GM23338 (cell line): ENCODE results near the gene SOX9.
"Not testable (repeated sequence)": the region's sequence is repeated elsewhere in the genome, so short reads cannot be mapped to it uniquely, and the experiment has no call there.

Source experiments
- CREB1 ChIP-seq: fragments of 250-450 bp; sonication (Bioruptor Pico); IDR thresholded peaks from 2 replicates; pipeline ENCODE4 v1.5.0; 2020; ENCODE audit warnings: low read depth, mild to moderate bottlenecking, moderate library complexity
- CTCF ChIP-seq, 2 experiments: fragments of 200-600 bp in 1 of 2; sonication (generic) in 1 of 2; conservative IDR thresholded peaks; 2 replicates each; pipeline versions ENCODE4 v1.5.1 to v1.6.1; 2016 to 2017; ENCODE audit warnings: antibody characterized with exemption in 2 of 2, low read depth in 2 of 2, mild to moderate bottlenecking in 2 of 2, moderate library complexity in 1 of 2
- ETS1 ChIP-seq: IDR thresholded peaks from 2 replicates; pipeline ENCODE4 v1.6.1; 2016; ENCODE audit warnings: antibody characterized with exemption
- EZH2 ChIP-seq: fragments of 200-600 bp; sonication (generic); IDR thresholded peaks from one replicate; pipeline ENCODE4 v1.8.0; 2017; ENCODE audit warnings: antibody characterized with exemption, mild to moderate bottlenecking, low read depth; ENCODE audit not compliant: unreplicated experiment
- EZH2phosphoT487 ChIP-seq: fragments of 200-600 bp; sonication (generic); IDR thresholded peaks from one replicate; pipeline ENCODE4 v1.8.1; 2018; ENCODE audit warnings: antibody characterized with exemption; ENCODE audit not compliant: unreplicated experiment
- JUNB ChIP-seq: IDR thresholded peaks from one replicate; pipeline ENCODE4 v1.6.1; 2016; ENCODE audit warnings: antibody characterized with exemption; ENCODE audit not compliant: unreplicated experiment
- NANOG ChIP-seq: IDR thresholded peaks from 2 replicates; pipeline ENCODE4 v1.6.1; 2016; ENCODE audit warnings: antibody characterized with exemption, borderline replicate concordance
- POLR2AphosphoS5 ChIP-seq: IDR thresholded peaks from 2 replicates; pipeline ENCODE4 v1.6.1; 2016; ENCODE audit warnings: antibody characterized with exemption, low read depth
- REST ChIP-seq: IDR thresholded peaks from one replicate; pipeline ENCODE4 v1.6.1; 2018; ENCODE audit warnings: antibody characterized with exemption; ENCODE audit not compliant: unreplicated experiment
- STAT1 ChIP-seq: IDR thresholded peaks from one replicate; pipeline ENCODE4 v1.6.1; 2016; ENCODE audit warnings: antibody characterized with exemption; ENCODE audit not compliant: unreplicated experiment

GRCh38 chr17:72142097-72142496, 21.3 kb downstream of the SOX9 start:
- not testable (repeated sequence) for TF ChIP-seq CTCF (conservative IDR thresholded peaks at IDR 0.05; ENCODE audit: low read depth in 2 of 2); POLR2AphosphoS5; CREB1 (CRISPR knock-in tag); STAT1; NANOG; EZH2; EZH2phosphoT487; JUNB; ETS1; REST
